Measurements from ENCODE around the gene IRF7. TPM values are rescaled to one million over a fixed set of nuclear protein-coding genes. Genes with fewer than 3 reads are reported as not detected.
A peak's percentile ranks its signal among the peaks of the same experiment; 100 is the strongest.

Gene IRF7
- total RNA-seq, 2 donors from 2014 or later, result 33.7 to 34.9 TPM

GRCh38 chr11:620935-621814 is 5.4 kb upstream of the IRF7 start:
- no peak overlapping the region for H3K4me3 Mint-ChIP-seq

GRCh38 chr11:620201-620600 is 4.5 kb upstream of the IRF7 start:
- H3K4me1 Mint-ChIP-seq (ENCODE audit: low read depth in 2 of 2), result peaks cover 8 to 10% of the 10 kb centered on the region in 2 donors
- no peaks in the 10 kb centered on the region for H3K9me3 Mint-ChIP-seq
- H3K4me3 Mint-ChIP-seq, result no peak overlapping the region
- no peaks in the 10 kb centered on the region for H3K36me3 Mint-ChIP-seq
- ATAC-seq (no peak), DNase-seq (ENCODE audit: low spot score) (peak; percentile 56)
- no peak overlapping the region for H3K27ac Mint-ChIP-seq
- no peaks in the 10 kb centered on the region for H3K27me3 Mint-ChIP-seq

More at GRCh38 chr11:620935-621814, 5.4 kb upstream of the IRF7 start:
- no peaks in the 10 kb centered on the region for H3K36me3 Mint-ChIP-seq
- H3K9me3 Mint-ChIP-seq, result no peaks in the 10 kb centered on the region
- no peak overlapping the region for H3K27ac Mint-ChIP-seq
- DNase-seq (ENCODE audit: low spot score), result no peak
- no peak for ATAC-seq
- peaks cover 4 to 5% of the 10 kb centered on the region in 2 donors for H3K4me1 Mint-ChIP-seq (ENCODE audit: low read depth in 2 of 2)
- H3K27me3 Mint-ChIP-seq, result no peaks in the 10 kb centered on the region

GRCh38 chr11:619628-620050 is 3.9 kb upstream of the IRF7 start:
- H3K4me3 Mint-ChIP-seq, result no peak overlapping the region
- H3K4me1 Mint-ChIP-seq (ENCODE audit: low read depth in 2 of 2), result peaks cover 8 to 10% of the 10 kb centered on the region in 2 donors
- H3K36me3 Mint-ChIP-seq, result no peaks in the 10 kb centered on the region
- H3K27me3 Mint-ChIP-seq, result no peaks in the 10 kb centered on the region
- ATAC-seq (no peak), DNase-seq (ENCODE audit: low spot score) (no peak)
- no peaks in the 10 kb centered on the region for H3K9me3 Mint-ChIP-seq
- no peak overlapping the region for H3K27ac Mint-ChIP-seq

GRCh38 chr11:618856-619627 is 3.3 kb upstream of the IRF7 start:
- peaks cover 10 to 11% of the 10 kb centered on the region in 2 donors for H3K4me1 Mint-ChIP-seq (ENCODE audit: low read depth in 2 of 2)
- H3K27ac Mint-ChIP-seq, result no peak overlapping the region
- H3K36me3 Mint-ChIP-seq, result no peaks in the 10 kb centered on the region
- no peaks in the 10 kb centered on the region for H3K9me3 Mint-ChIP-seq
- ATAC-seq, result no peak
- DNase-seq (ENCODE audit: low spot score), result no peak
- H3K27me3 Mint-ChIP-seq, result no peaks in the 10 kb centered on the region
- no peak overlapping the region for H3K4me3 Mint-ChIP-seq

GRCh38 chr11:617912-618682 is 2.3 kb upstream of the IRF7 start:
- DNase-seq (ENCODE audit: low spot score) (peak; percentile 55), ATAC-seq (no peak)
- no peaks in the 10 kb centered on the region for H3K9me3 Mint-ChIP-seq
- H3K27ac Mint-ChIP-seq, result no peak overlapping the region
- H3K4me1 Mint-ChIP-seq (ENCODE audit: low read depth in 2 of 2), result peaks cover 10 to 11% of the 10 kb centered on the region in 2 donors
- no peaks in the 10 kb centered on the region for H3K27me3 Mint-ChIP-seq
- H3K36me3 Mint-ChIP-seq, result no peaks in the 10 kb centered on the region
- no peak overlapping the region for H3K4me3 Mint-ChIP-seq

GRCh38 chr11:617199-617911 is 1.6 kb upstream of the IRF7 start:
- no peak overlapping the region for H3K4me3 Mint-ChIP-seq
- peaks cover 11% of the 10 kb centered on the region in 2 donors for H3K4me1 Mint-ChIP-seq (ENCODE audit: low read depth in 2 of 2)
- H3K27me3 Mint-ChIP-seq, result no peaks in the 10 kb centered on the region
- ATAC-seq (no peak), DNase-seq (ENCODE audit: low spot score) (no peak)
- H3K36me3 Mint-ChIP-seq, result no peaks in the 10 kb centered on the region
- no peaks in the 10 kb centered on the region for H3K9me3 Mint-ChIP-seq
- H3K27ac Mint-ChIP-seq, result no peak overlapping the region

- DNase-seq (ENCODE audit: low spot score), result peak; percentile 60
- Mint-ChIP-seq H3K4me3 (peak overlapping the region; percentile 84), H3K9me3 (no peaks in the 10 kb centered on the region), H3K4me1 (ENCODE audit: low read depth in 2 of 2) (peaks cover 12 to 15% of the 10 kb centered on the region in 2 donors), H3K27me3 (no peaks in the 10 kb centered on the region), H3K27ac (peak overlapping the region; percentile 81 to 87), H3K36me3 (no peaks in the 10 kb centered on the region)
- ATAC-seq, result no peak
These were observed 809 bp upstream of the IRF7 start for GRCh38 chr11:616320-617198.

- ATAC-seq (no peak), DNase-seq (ENCODE audit: low spot score) (peak; percentile 59)
- Mint-ChIP-seq H3K4me1 (ENCODE audit: low read depth in 2 of 2) (peaks cover 12 to 15% of the 10 kb centered on the region in 2 donors), H3K27me3 (no peaks in the 10 kb centered on the region), H3K4me3 (peak overlapping the region; percentile 84), H3K9me3 (no peaks in the 10 kb centered on the region), H3K36me3 (no peaks in the 10 kb centered on the region), H3K27ac (peak overlapping the region; percentile 81 to 87)
These were observed 887 bp downstream of the IRF7 start for GRCh38 chr11:614623-615503.

- Mint-ChIP-seq H3K27me3 (no peaks in the 10 kb centered on the region), H3K9me3 (no peaks in the 10 kb centered on the region), H3K36me3 (no peaks in the 10 kb centered on the region), H3K27ac (peak overlapping the region; percentile 37 to 72), H3K4me1 (ENCODE audit: low read depth in 2 of 2) (peaks cover 12 to 15% of the 10 kb centered on the region in 2 donors), H3K4me3 (peak overlapping the region; percentile 65)
- DNase-seq (ENCODE audit: low spot score) (no peak), ATAC-seq (no peak)
These were observed 1.6 kb downstream of the IRF7 start for GRCh38 chr11:614021-614622.

- H3K27ac Mint-ChIP-seq, result no peak overlapping the region
- H3K4me3 Mint-ChIP-seq, result no peak overlapping the region
- no peaks in the 10 kb centered on the region for H3K27me3 Mint-ChIP-seq
- DNase-seq (ENCODE audit: low spot score), result no peak
- H3K4me1 Mint-ChIP-seq (ENCODE audit: low read depth in 2 of 2), result peaks cover 12 to 15% of the 10 kb centered on the region in 2 donors
- H3K36me3 Mint-ChIP-seq, result no peaks in the 10 kb centered on the region
- H3K9me3 Mint-ChIP-seq, result no peaks in the 10 kb centered on the region
- peak; percentile 2 to 41 for ATAC-seq
These were observed 2.3 kb downstream of the IRF7 start for GRCh38 chr11:613369-613968.

- H3K27me3 Mint-ChIP-seq, result no peaks in the 10 kb centered on the region
These were observed 2.8 kb downstream of the IRF7 start for GRCh38 chr11:612961-613300.

More at GRCh38 chr11:612961-613300, 2.8 kb downstream of the IRF7 start:
- Mint-ChIP-seq H3K4me3 (no peak overlapping the region), H3K9me3 (no peaks in the 10 kb centered on the region), H3K4me1 (ENCODE audit: low read depth in 2 of 2) (peaks cover 12 to 15% of the 10 kb centered on the region in 2 donors), H3K36me3 (no peaks in the 10 kb centered on the region), H3K27ac (no peak overlapping the region)
- no peak for ATAC-seq
- DNase-seq (ENCODE audit: low spot score), result no peak
